Measurements from ENCODE around the gene C4BPB.

- TF ChIP-seq CTCF (IDR thresholded peaks at IDR 0.05) (no peak), POLR2AphosphoS5 (IDR thresholded peaks at IDR 0.05) (no peak), EP300 (IDR thresholded peaks at IDR 0.05) (no peak), POLR2A (IDR thresholded peaks at IDR 0.05) (no peak)
Measured at GRCh38 chr1:207088701-207089626, at the start of gene C4BPB.
